A549 (cell line): ENCODE measurements around the gene TLK1. TPM values are rescaled to one million over a fixed set of nuclear protein-coding genes. Genes with fewer than 3 reads are reported as not detected.
A peak's percentile ranks its signal among the peaks of the same experiment; 100 is the strongest.

ENCODE experiments used
- ATAC-seq, 2 experiments: fragments of 200-7000 bp in 1 of 2; fragments of >200 bp in 1 of 2; cut with Nextera tagmentation in 1 of 2; cut with Tn5 transposase in 1 of 2; 3 replicates each; pipeline versions ENCODE4 v1.8.0 to v1.9.1; 2018 to 2020; ENCODE audit warnings: mild to moderate bottlenecking in 1 of 2, moderate library complexity in 1 of 2
- CTCF ChIA-PET: fragments of 300-600 bp; sonication (Branson Sonifier 250); formaldehyde crosslinking; extraction: SDS; loops from one replicate; lab custom pipeline; 2021; ENCODE audit warnings: antibody characterized with exemption, inconsistent platforms; lab: Yijun Ruan, JAX
- POLR2A ChIA-PET: fragments of 350-600 bp; formaldehyde crosslinking; extraction: SDS; loops from one replicate; lab custom pipeline; 2021; ENCODE audit warnings: antibody characterized with exemption, inconsistent platforms; lab: Yijun Ruan, JAX
- DNase-seq, 2 experiments: peaks; one replicate each; pipeline versions ENCODE4 v3.0.0 to v3.0.0-alpha.2; 2011 to 2016; ENCODE audit warnings: low read depth in 1 of 2, low spot score in 1 of 2
- FAIRE-seq: peaks from 2 replicates; lab custom pipeline; 2011; peaks lifted over from hg19 to GRCh38; lab: Jason Lieb, UNC
- H3K27ac ChIP-seq, 2 experiments: fragments of >200 bp; sonication (Bioruptor Twin); formaldehyde crosslinking; 3 replicates each; pipeline ENCODE4 v1.5.1; 2016 to 2017
- H3K4me1 ChIP-seq: fragments of >200 bp; sonication (Bioruptor Twin); formaldehyde crosslinking; 3 replicates; pipeline ENCODE4 v1.6.1; 2016
- H3K4me2 ChIP-seq: fragments of >200 bp; sonication (Bioruptor Twin); formaldehyde crosslinking; 3 replicates; pipeline ENCODE4 v1.6.1; 2016
- H3K4me3 ChIP-seq: fragments of >200 bp; sonication (Bioruptor Twin); formaldehyde crosslinking; 3 replicates; pipeline ENCODE4 v1.5.1; 2016
- H3K9me3 ChIP-seq: fragments of >200 bp; sonication (Bioruptor Twin); formaldehyde crosslinking; 3 replicates; pipeline ENCODE4 v1.6.1; 2016
- BHLHE40 ChIP-seq: IDR thresholded peaks from 2 replicates; pipeline ENCODE4 v1.6.1; 2012; ENCODE audit warnings: low read depth, low read length, inconsistent platforms
- CEBPB ChIP-seq, 2 experiments: fragments of >200 bp in 1 of 2; sonication (Bioruptor Twin) in 1 of 2; formaldehyde crosslinking in 1 of 2; IDR thresholded peaks; 2 replicates each; pipeline ENCODE4 v1.6.1; 2012 to 2016
- CHD4 ChIP-seq: fragments of 200-600 bp; sonication (generic); IDR thresholded peaks from 2 replicates; pipeline ENCODE4 v1.6.1; 2016; ENCODE audit warnings: antibody characterized with exemption, mild to moderate bottlenecking, borderline replicate concordance
- EHF ChIP-seq: fragments of 250-450 bp; sonication (Bioruptor Pico); IDR thresholded peaks from 2 replicates; pipeline ENCODE4 v1.5.0; 2020; ENCODE audit warnings: mild to moderate bottlenecking
- EHMT2 ChIP-seq: fragments of 200-600 bp; sonication (generic); IDR thresholded peaks from 2 replicates; pipeline ENCODE4 v1.6.1; 2016; ENCODE audit warnings: antibody characterized with exemption, low read depth, mild to moderate bottlenecking, moderate library complexity
- EP300 ChIP-seq, 2 experiments: fragments of >200 bp; sonication (Bioruptor Twin); formaldehyde crosslinking; IDR thresholded peaks; 2 replicates in 1 of 2; 3 replicates in 1 of 2; pipeline ENCODE4 v1.6.1; 2016 to 2017
- HEYL ChIP-seq: fragments of 250-450 bp; sonication (Bioruptor Pico); IDR thresholded peaks from 2 replicates; pipeline ENCODE4 v1.8.0; 2021; ENCODE audit warnings: mild to moderate bottlenecking, moderate library complexity
- HMGXB4 ChIP-seq: fragments of 250-450 bp; sonication (Bioruptor Pico); IDR thresholded peaks from 2 replicates; pipeline ENCODE4 v1.5.0; 2021; ENCODE audit warnings: mild to moderate bottlenecking, moderate library complexity, borderline replicate concordance
- HOXA7 ChIP-seq: fragments of 250-450 bp; sonication (Bioruptor Pico); IDR thresholded peaks from 2 replicates; pipeline ENCODE4 v1.5.0; 2020; ENCODE audit warnings: mild to moderate bottlenecking, moderate library complexity
- HOXB13 ChIP-seq: fragments of 250-450 bp; sonication (Bioruptor Pico); IDR thresholded peaks from 2 replicates; pipeline ENCODE4 v1.5.0; 2020; ENCODE audit warnings: low read depth, mild to moderate bottlenecking, moderate library complexity
- JUN ChIP-seq, 2 experiments: fragments of >200 bp; sonication (Bioruptor Twin); formaldehyde crosslinking; IDR thresholded peaks; 2 replicates in 1 of 2; 3 replicates in 1 of 2; pipeline ENCODE4 v1.6.1; 2016 to 2017
- KDM1A ChIP-seq: fragments of 200-600 bp; sonication (generic); IDR thresholded peaks from 2 replicates; pipeline ENCODE4 v1.6.1; 2016; ENCODE audit warnings: low read depth, mild to moderate bottlenecking
- KDM5A ChIP-seq: fragments of 200-600 bp; sonication (generic); IDR thresholded peaks from 2 replicates; pipeline ENCODE4 v1.6.1; 2016; ENCODE audit warnings: antibody characterized with exemption, mild to moderate bottlenecking
- MAFK ChIP-seq: fragments of 450-650 bp; IDR thresholded peaks from 2 replicates; pipeline ENCODE4 v1.6.1; 2014; ENCODE audit not compliant: partially characterized antibody
- MYC ChIP-seq: IDR thresholded peaks from 2 replicates; pipeline ENCODE4 v1.6.1; 2012; ENCODE audit warnings: mild to moderate bottlenecking, inconsistent platforms, low read length, improper control_type of control experiment, borderline replicate concordance
- NPAS2 ChIP-seq: fragments of 250-450 bp; sonication (Bioruptor Pico); IDR thresholded peaks from 2 replicates; pipeline ENCODE4 v1.8.0; 2022; ENCODE audit warnings: mild to moderate bottlenecking, moderate library complexity, borderline replicate concordance
- NR3C1 ChIP-seq: fragments of >200 bp; sonication (Bioruptor Twin); formaldehyde crosslinking; IDR thresholded peaks from 3 replicates; pipeline ENCODE4 v1.6.1; 2017
- PHF8 ChIP-seq: fragments of 200-600 bp; sonication (generic); IDR thresholded peaks from 2 replicates; pipeline ENCODE4 v1.6.1; 2016; ENCODE audit warnings: low read depth, mild to moderate bottlenecking, antibody characterized with exemption, moderate library complexity, borderline replicate concordance
- POLR2A ChIP-seq: IDR thresholded peaks from 2 replicates; pipeline ENCODE4 v1.6.1; 2012; ENCODE audit warnings: mild to moderate bottlenecking, low read length
- POLR2AphosphoS2 ChIP-seq: conservative IDR thresholded peaks from 2 replicates; pipeline ENCODE4 v1.6.1; 2012; ENCODE audit warnings: low read length, improper control_type of control experiment, inconsistent platforms
- RAD21 ChIP-seq, 2 experiments: fragments of >200 bp in 1 of 2; sonication (Bioruptor Twin) in 1 of 2; formaldehyde crosslinking in 1 of 2; IDR thresholded peaks in 1 of 2; conservative IDR thresholded peaks in 1 of 2; 2 replicates in 1 of 2; 3 replicates in 1 of 2; pipeline ENCODE4 v1.6.1; 2012 to 2018; ENCODE audit warnings: inconsistent platforms in 1 of 2
- RFX5 ChIP-seq: fragments of 450-650 bp; IDR thresholded peaks from 2 replicates; pipeline ENCODE4 v1.7.1; 2014; ENCODE audit warnings: antibody characterized with exemption, mild to moderate bottlenecking, moderate library complexity
- RNF2 ChIP-seq: fragments of 200-600 bp; sonication (generic); IDR thresholded peaks from 2 replicates; pipeline ENCODE4 v1.6.1; 2016; ENCODE audit warnings: low read depth, mild to moderate bottlenecking, antibody characterized with exemption, moderate library complexity, borderline replicate concordance
- SREBF2 ChIP-seq: fragments of 450-650 bp; IDR thresholded peaks from 2 replicates; pipeline ENCODE4 v1.6.1; 2014; ENCODE audit warnings: mild to moderate bottlenecking, moderate library complexity
- TP53 ChIP-seq: fragments of 250-450 bp; sonication (Bioruptor Pico); IDR thresholded peaks from 2 replicates; pipeline ENCODE4 v1.5.0; 2021; ENCODE audit warnings: mild to moderate bottlenecking, moderate library complexity
- ZC3H11A ChIP-seq: fragments of 450-650 bp; IDR thresholded peaks from 2 replicates; pipeline ENCODE4 v1.6.1; 2014; ENCODE audit warnings: antibody characterized with exemption, mild to moderate bottlenecking
- ZFP36 ChIP-seq: fragments of 450-650 bp; IDR thresholded peaks from 2 replicates; pipeline ENCODE4 v1.6.1; 2014; ENCODE audit warnings: borderline replicate concordance; ENCODE audit not compliant: partially characterized antibody
- whole genome bisulfite sequencing: methylation state at CpG from one replicate; pipeline ENCODE4 v1.1.6; 2017; ENCODE audit errors: missing lambda C conversion rate; 5-methylcytosine and 5-hydroxymethylcytosine counted together
- polyA plus RNA-seq, 4 experiments: library from polyadenylated mRNA; depleted of rRNA in 3 of 4; stranded (reverse); fragments of >200 nt; fragmentation: RNase III in 1 of 4; extraction: RNeasy Plus Mini Kit Qiagen cat#74134 plus additional on column Dnase treatment in 1 of 4; gene quantifications; 2 replicates in 3 of 4; 3 replicates in 1 of 4; pipeline ENCODE4 v1.2.3, GENCODE V29; 2011 to 2017
- TF ChIP-seq, protein P1 (sequence below): IDR thresholded peaks from 2 replicates; pipeline ENCODE4 v1.6.1; 2012
- TF ChIP-seq, protein P2 (sequence below): fragments of >200 bp; sonication (Bioruptor Twin); formaldehyde crosslinking; IDR thresholded peaks from 2 replicates; pipeline ENCODE4 v1.6.1; 2016
- TF ChIP-seq, protein P3 (sequence below): fragments of 250-450 bp; sonication (Bioruptor Pico); IDR thresholded peaks from 2 replicates; pipeline ENCODE4 v1.5.0; 2020; ENCODE audit warnings: low read depth, mild to moderate bottlenecking, moderate library complexity
- TF ChIP-seq, protein P4 (sequence below): IDR thresholded peaks from 2 replicates; pipeline ENCODE4 v1.6.1; 2012; ENCODE audit warnings: low read depth, borderline replicate concordance

TLK1 gene
- polyA plus RNA-seq, 2 of the 4 experiments (the other 2 are of a cell fraction), result 16.9 to 28.9 TPM

GRCh38 chr2:171149171-171149938 lies 11.3 kb downstream of the TLK1 start:
- H3K4me1 ChIP-seq, result peaks cover 20% of the 10 kb centered on the region
- FAIRE-seq (no peak), ATAC-seq (no peak), DNase-seq (no peak)
- no peak overlapping the region for H3K4me3 ChIP-seq
- WGBS, result 90% methylated on average over 3 of the region's 3 CpGs
- POLR2A ChIA-PET, result no interaction called here
- CTCF ChIA-PET, result interaction anchor here (0.9 kb wide), 1 partner anchor 267 kb away, joined by 3 read pairs; no protein-coding TSS in a partner anchor
- no peaks in the 10 kb centered on the region for H3K9me3 ChIP-seq
- 0 out of 3 replicates have a peak overlapping the region, but pooled peaks have one; percentile 12 for H3K4me2 ChIP-seq
- no peak overlapping the region for H3K27ac ChIP-seq
- TF ChIP-seq POLR2A (no peak), SREBF2 (no peak), NPAS2 (CRISPR knock-in tag) (no peak)

DNA sequence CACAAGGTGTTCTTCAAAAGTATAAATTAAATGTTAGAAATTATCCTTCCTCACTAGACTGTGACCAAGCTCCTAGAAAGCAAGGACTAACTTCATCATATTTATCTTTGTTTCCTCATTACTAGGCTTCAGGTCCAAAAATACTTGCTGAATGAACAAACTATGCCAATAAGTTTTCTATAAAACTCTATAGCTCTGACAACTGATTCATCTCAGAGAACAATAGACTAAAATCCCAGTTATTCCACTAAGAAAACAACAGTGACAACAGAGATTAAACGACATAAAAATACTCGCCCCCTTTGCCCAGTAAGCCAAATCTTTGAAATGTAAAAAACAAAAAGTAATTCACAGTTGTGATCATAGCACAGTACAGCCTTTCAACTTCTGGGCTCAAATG lies 13.6 kb downstream of the TLK1 start:
- FAIRE-seq (no peak), ATAC-seq (no peak), DNase-seq (no peak)
- no peak overlapping the region for H3K27ac ChIP-seq
- H3K4me2 ChIP-seq, result no peak overlapping the region
- H3K4me1 ChIP-seq, result peaks cover 12% of the 10 kb centered on the region; the same call in 2 of the 3 replicates
- WGBS, result 50% methylated on average over 2 of the region's 2 CpGs
- TF ChIP-seq, protein P1, sequence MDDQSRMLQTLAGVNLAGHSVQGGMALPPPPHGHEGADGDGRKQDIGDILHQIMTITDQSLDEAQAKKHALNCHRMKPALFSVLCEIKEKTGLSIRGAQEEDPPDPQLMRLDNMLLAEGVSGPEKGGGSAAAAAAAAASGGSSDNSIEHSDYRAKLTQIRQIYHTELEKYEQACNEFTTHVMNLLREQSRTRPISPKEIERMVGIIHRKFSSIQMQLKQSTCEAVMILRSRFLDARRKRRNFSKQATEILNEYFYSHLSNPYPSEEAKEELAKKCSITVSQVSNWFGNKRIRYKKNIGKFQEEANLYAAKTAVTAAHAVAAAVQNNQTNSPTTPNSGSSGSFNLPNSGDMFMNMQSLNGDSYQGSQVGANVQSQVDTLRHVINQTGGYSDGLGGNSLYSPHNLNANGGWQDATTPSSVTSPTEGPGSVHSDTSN, result no peak
- TF ChIP-seq KDM1A (no peak), JUN (IDR thresholded peaks at IDR 0.05) (no peak), HOXB13 (CRISPR knock-in tag) (no peak), CHD4 (no peak), TP53 (CRISPR knock-in tag) (no peak), ZC3H11A (no peak), HOXA7 (no peak), NR3C1 (no peak), RFX5 (no peak), MYC (no peak), ZFP36 (no peak), HEYL (no peak)
- H3K4me3 ChIP-seq, result no peak overlapping the region
- CTCF ChIA-PET, result interaction anchor here (0.9 to 1.0 kb wide), 2 partner anchors 12 to 269 kb away, joined by 4 to 5 read pairs; no protein-coding TSS in a partner anchor
- H3K9me3 ChIP-seq, result no peaks in the 10 kb centered on the region
- POLR2A ChIA-PET, result no interaction called here

- DNase-seq (no peak), ATAC-seq (no peak; a peak in 1 of 6 replicates), FAIRE-seq (no peak)
- POLR2A ChIA-PET, result no interaction called here
- H3K4me2 ChIP-seq, result no peak overlapping the region
- H3K4me3 ChIP-seq, result no peak overlapping the region
- H3K9me3 ChIP-seq, result no peaks in the 10 kb centered on the region
- H3K4me1 ChIP-seq, result peaks cover 16% of the 10 kb centered on the region; the same call in 2 of the 3 replicates
- H3K27ac ChIP-seq, result no peak overlapping the region
- 89% methylated on average over 1 of the region's 1 CpG for WGBS
- CTCF ChIA-PET, result interaction anchor here (0.9 to 1.0 kb wide), 2 partner anchors 12 to 269 kb away, joined by 4 to 5 read pairs; no protein-coding TSS in a partner anchor
- TF ChIP-seq HOXA7 (no peak), EHF (no peak), KDM1A (no peak), EP300 (IDR thresholded peaks at IDR 0.05) (no peak), POLR2AphosphoS2 (no peak), KDM5A (no peak), RAD21 (conservative IDR thresholded peaks at IDR 0.05 in 1 of 2, IDR thresholded peaks at IDR 0.05 in 1 of 2) (no peak), HMGXB4 (no peak), RNF2 (no peak), EHMT2 (no peak), PHF8 (no peak), CEBPB (IDR thresholded peaks at IDR 0.05) (no peak), BHLHE40 (no peak), POLR2A (no peak), MAFK (no peak)
- TF ChIP-seq, protein P2, sequence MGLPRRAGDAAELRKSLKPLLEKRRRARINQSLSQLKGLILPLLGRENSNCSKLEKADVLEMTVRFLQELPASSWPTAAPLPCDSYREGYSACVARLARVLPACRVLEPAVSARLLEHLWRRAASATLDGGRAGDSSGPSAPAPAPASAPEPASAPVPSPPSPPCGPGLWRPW, result no peak
- TF ChIP-seq, protein P3, sequence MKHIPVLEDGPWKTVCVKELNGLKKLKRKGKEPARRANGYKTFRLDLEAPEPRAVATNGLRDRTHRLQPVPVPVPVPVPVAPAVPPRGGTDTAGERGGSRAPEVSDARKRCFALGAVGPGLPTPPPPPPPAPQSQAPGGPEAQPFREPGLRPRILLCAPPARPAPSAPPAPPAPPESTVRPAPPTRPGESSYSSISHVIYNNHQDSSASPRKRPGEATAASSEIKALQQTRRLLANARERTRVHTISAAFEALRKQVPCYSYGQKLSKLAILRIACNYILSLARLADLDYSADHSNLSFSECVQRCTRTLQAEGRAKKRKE, result no peak
- TF ChIP-seq, protein P4, sequence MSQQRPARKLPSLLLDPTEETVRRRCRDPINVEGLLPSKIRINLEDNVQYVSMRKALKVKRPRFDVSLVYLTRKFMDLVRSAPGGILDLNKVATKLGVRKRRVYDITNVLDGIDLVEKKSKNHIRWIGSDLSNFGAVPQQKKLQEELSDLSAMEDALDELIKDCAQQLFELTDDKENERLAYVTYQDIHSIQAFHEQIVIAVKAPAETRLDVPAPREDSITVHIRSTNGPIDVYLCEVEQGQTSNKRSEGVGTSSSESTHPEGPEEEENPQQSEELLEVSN, result no peak
Measured at GRCh38 chr2:171146633-171147032, 14.1 kb downstream of the TLK1 start.
